A673 (cell line): ENCODE measurements around the gene CARMIL1. TPM values are rescaled to one million over a fixed set of nuclear protein-coding genes. Genes with fewer than 3 reads are reported as not detected.

Source experiments
- BruUV-seq: library from RNA; stranded (reverse); fragments of 400-500 nt; replicated peaks from 2 replicates; lab custom pipeline; 2021; lab: Mats Ljungman, UMichigan
- CTCF ChIA-PET: fragments of 300-600 bp; sonication (Branson Sonifier 250); formaldehyde crosslinking; loops from one replicate; lab custom pipeline; 2022; ENCODE audit warnings: antibody characterized with exemption; lab: Charles Lee
- POLR2A ChIA-PET: fragments of 300-600 bp; sonication (Branson Sonifier 250); formaldehyde crosslinking; loops from one replicate; lab custom pipeline; 2022; ENCODE audit warnings: antibody characterized with exemption; ENCODE audit not compliant: low non-redundant PET; lab: Charles Lee
- DNase-seq: peaks from one replicate; pipeline ENCODE4 v3.0.0-alpha.2; 2015; ENCODE audit warnings: low spot score
- H3K27ac ChIP-seq: fragments of 200-600 bp; sonication (generic); 2 replicates; pipeline ENCODE4 v1.5.1; 2016; ENCODE audit warnings: mixed run types, low read depth, mild to moderate bottlenecking, mixed read lengths, antibody characterized with exemption, low read length; ENCODE audit not compliant: poor library complexity, severe bottlenecking
- H3K27me3 ChIP-seq: fragments of 200-600 bp; sonication (generic); replicated peaks from 2 replicates; pipeline ENCODE4 v1.6.1; 2017; ENCODE audit warnings: mixed run types, low read depth, mild to moderate bottlenecking, mixed read lengths, antibody characterized with exemption, low read length; ENCODE audit not compliant: insufficient read depth, poor library complexity
- H3K36me3 ChIP-seq: fragments of 200-600 bp; sonication (generic); 2 replicates; pipeline ENCODE4 v1.6.1; 2016; ENCODE audit warnings: mixed run types, mild to moderate bottlenecking, mixed read lengths, antibody characterized with exemption, low read length; ENCODE audit not compliant: insufficient read depth, poor library complexity, severe bottlenecking
- H3K4me1 ChIP-seq: fragments of 200-600 bp; sonication (generic); 2 replicates; pipeline ENCODE4 v1.6.1; 2017; ENCODE audit warnings: mixed run types, mild to moderate bottlenecking, mixed read lengths, antibody characterized with exemption, low read length; ENCODE audit not compliant: insufficient read depth, poor library complexity, severe bottlenecking
- H3K4me3 ChIP-seq: fragments of 200-600 bp; sonication (generic); 2 replicates; pipeline ENCODE4 v1.5.1; 2016; ENCODE audit warnings: low read depth, mixed run types, mild to moderate bottlenecking, mixed read lengths, low read length; ENCODE audit not compliant: poor library complexity, severe bottlenecking
- H3K9me3 ChIP-seq: fragments of 200-600 bp; sonication (generic); 2 replicates; pipeline ENCODE4 v1.6.1; 2016; ENCODE audit warnings: mixed run types, low read depth, mild to moderate bottlenecking, mixed read lengths, antibody characterized with exemption, low read length; ENCODE audit not compliant: poor library complexity, severe bottlenecking
- EZH2 ChIP-seq: fragments of 200-600 bp; sonication (generic); IDR thresholded peaks from 2 replicates; pipeline ENCODE4 v1.6.1; 2017; ENCODE audit warnings: borderline replicate concordance, low read depth, mild to moderate bottlenecking, mixed read lengths, antibody characterized with exemption, low read length; ENCODE audit not compliant: poor library complexity, severe bottlenecking
- intact Hi-C: fragments of 100-400 bp; cut with micrococcal nuclease; formaldehyde crosslinking; loops from one replicate; pipeline ENCODE4 v1.10.0; 2022; ENCODE audit not compliant: unreplicated experiment
- total RNA-seq: library from RNA; stranded (reverse); gene quantifications from 2 replicates; pipeline ENCODE4 v1.2.3, GENCODE V29; 2021
- TF ChIP-seq, protein P1 (sequence below): fragments of 300-800, 200-600 bp; sonication (generic); conservative IDR thresholded peaks from 2 replicates; pipeline ENCODE4 v1.5.1; 2017; ENCODE audit warnings: low read depth, mild to moderate bottlenecking, antibody characterized with exemption, low read length, moderate library complexity, mixed read lengths

CARMIL1 gene
- total RNA-seq, 1 experiment from 2014 or later, result 7.2 TPM

- H3K27ac ChIP-seq, result no peak overlapping the region
- TF ChIP-seq, protein P1, sequence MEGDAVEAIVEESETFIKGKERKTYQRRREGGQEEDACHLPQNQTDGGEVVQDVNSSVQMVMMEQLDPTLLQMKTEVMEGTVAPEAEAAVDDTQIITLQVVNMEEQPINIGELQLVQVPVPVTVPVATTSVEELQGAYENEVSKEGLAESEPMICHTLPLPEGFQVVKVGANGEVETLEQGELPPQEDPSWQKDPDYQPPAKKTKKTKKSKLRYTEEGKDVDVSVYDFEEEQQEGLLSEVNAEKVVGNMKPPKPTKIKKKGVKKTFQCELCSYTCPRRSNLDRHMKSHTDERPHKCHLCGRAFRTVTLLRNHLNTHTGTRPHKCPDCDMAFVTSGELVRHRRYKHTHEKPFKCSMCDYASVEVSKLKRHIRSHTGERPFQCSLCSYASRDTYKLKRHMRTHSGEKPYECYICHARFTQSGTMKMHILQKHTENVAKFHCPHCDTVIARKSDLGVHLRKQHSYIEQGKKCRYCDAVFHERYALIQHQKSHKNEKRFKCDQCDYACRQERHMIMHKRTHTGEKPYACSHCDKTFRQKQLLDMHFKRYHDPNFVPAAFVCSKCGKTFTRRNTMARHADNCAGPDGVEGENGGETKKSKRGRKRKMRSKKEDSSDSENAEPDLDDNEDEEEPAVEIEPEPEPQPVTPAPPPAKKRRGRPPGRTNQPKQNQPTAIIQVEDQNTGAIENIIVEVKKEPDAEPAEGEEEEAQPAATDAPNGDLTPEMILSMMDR, result no peak
- TF ChIP-seq EZH2, result no peak
- peaks cover 13% of the 10 kb centered on the region for H3K4me1 ChIP-seq
- H3K4me3 ChIP-seq, result no peak overlapping the region
- DNase-seq, result no peak
- intact Hi-C loops, result no loop called here
- ChIA-PET CTCF (interaction anchor here (1.1 kb wide), 1 partner anchor 214 kb away, joined by 3 read pairs; no protein-coding TSS in a partner anchor), POLR2A (no interaction called here)
- no peaks in the 10 kb centered on the region for H3K36me3 ChIP-seq
- H3K27me3 ChIP-seq, result no peaks in the 10 kb centered on the region
- BruUV-seq, result no TSS peak
- H3K9me3 ChIP-seq, result no peaks in the 10 kb centered on the region
These were observed 3.7 kb upstream of the CARMIL1 start for GRCh38 chr6:25275436-25275835.

GRCh38 chr6:25277386-25277785, 1.8 kb upstream of the CARMIL1 start:
- BruUV-seq, result no TSS peak
- Histone ChIP-seq H3K27ac (no peak overlapping the region), H3K4me1 (peaks cover 16% of the 10 kb centered on the region), H3K4me3 (no peak overlapping the region), H3K9me3 (no peaks in the 10 kb centered on the region), H3K36me3 (no peaks in the 10 kb centered on the region), H3K27me3 (no peaks in the 10 kb centered on the region)
- TF ChIP-seq, protein P1, result no peak
- TF ChIP-seq EZH2, result no peak
- no peak for DNase-seq
- CTCF ChIA-PET, result interaction anchor here (1.0 kb wide), 1 partner anchor 213 kb away, joined by 5 read pairs; no protein-coding TSS in a partner anchor
- intact Hi-C loops, result no loop called here
- POLR2A ChIA-PET, result no interaction called here

- no peaks in the 10 kb centered on the region for H3K36me3 ChIP-seq
- ChIA-PET POLR2A (no interaction called here), CTCF (interaction anchor here (0.6 to 3.2 kb wide), 6 partner anchors 12 to 279 kb away, joined by 3 to 40 read pairs (median 8); no protein-coding TSS in a partner anchor)
- H3K9me3 ChIP-seq, result no peaks in the 10 kb centered on the region
- no peak overlapping the region for H3K27ac ChIP-seq
- no peak for DNase-seq
- intact Hi-C loops, result no loop called here
- peaks cover 16% of the 10 kb centered on the region for H3K4me1 ChIP-seq
- no peaks in the 10 kb centered on the region for H3K27me3 ChIP-seq
- no peak overlapping the region for H3K4me3 ChIP-seq
- TF ChIP-seq EZH2, result no peak
- TF ChIP-seq, protein P1, result no peak
- BruUV-seq, result TSS peak; percentile 33
These were observed 1.3 kb upstream of the CARMIL1 start for GRCh38 chr6:25277857-25278256.
